AG04450 (cell line): ENCODE measurements around the gene MVD. TPM values are rescaled to one million over a fixed set of nuclear protein-coding genes. Genes with fewer than 3 reads are reported as not detected.

Source experiments
- CTCF ChIA-PET: fragments of 300-600, 350-600 bp; formaldehyde crosslinking; extraction: SDS; loops from one replicate; lab custom pipeline; 2022; ENCODE audit warnings: antibody characterized with exemption, inconsistent platforms; lab: Charles Lee
- POLR2A ChIA-PET: fragments of 350-600 bp; formaldehyde crosslinking; extraction: SDS; loops from one replicate; lab custom pipeline; 2021; ENCODE audit warnings: antibody characterized with exemption, inconsistent platforms; lab: Yijun Ruan, JAX
- DNase-seq: peaks from one replicate; pipeline ENCODE4 v3.0.0-alpha.2; 2011; ENCODE audit warnings: low read depth, low spot score
- H3K27ac ChIP-seq: one replicate; pipeline ENCODE4 v1.5.1; 2012; ENCODE audit warnings: low read depth, low read length, control low read depth
- H3K27me3 ChIP-seq: one replicate; pipeline ENCODE4 v1.6.0; 2012; ENCODE audit warnings: low read length; ENCODE audit not compliant: control insufficient read depth, insufficient read depth
- H3K4me3 ChIP-seq: 2 replicates; pipeline ENCODE4 v1.5.1; 2011; ENCODE audit warnings: mild to moderate bottlenecking, low read depth, low read length, control low read depth
- H3K9me3 ChIP-seq: 2 replicates; pipeline ENCODE4 v1.5.1; 2012; ENCODE audit warnings: low read length; ENCODE audit not compliant: control insufficient read depth, insufficient read depth
- CTCF ChIP-seq: IDR thresholded peaks from 2 replicates; pipeline ENCODE4 v1.5.1; 2011; ENCODE audit warnings: low read depth, low read length, control low read depth, inconsistent platforms
- polyA plus RNA-seq: library from polyadenylated mRNA; depleted of rRNA; stranded (reverse); fragments of >200 nt; gene quantifications from 2 replicates; pipeline ENCODE4 v1.2.3, GENCODE V29; 2011

The MVD gene
- polyA plus RNA-seq, 1 experiment, result 9.1 TPM

- POLR2A ChIA-PET, result no interaction called here
- Histone ChIP-seq H3K9me3 (no peaks in the 10 kb centered on the region), H3K27me3 (no peaks in the 10 kb centered on the region), H3K4me3 (no peak overlapping the region), H3K27ac (no peak overlapping the region)
- DNase-seq, result no peak
- CTCF ChIA-PET, result interaction anchor here (1.8 kb wide), 1 partner anchor 34 kb away, joined by 7 read pairs; no protein-coding TSS in a partner anchor
- TF ChIP-seq CTCF, result no peak
These were observed 40.8 kb upstream of the MVD start for GRCh38 chr16:88703486-88704309.

- H3K27ac ChIP-seq, result no peak overlapping the region
- H3K4me3 ChIP-seq, result no peak overlapping the region
- no peaks in the 10 kb centered on the region for H3K27me3 ChIP-seq
- no peaks in the 10 kb centered on the region for H3K9me3 ChIP-seq
- no peak for TF ChIP-seq CTCF
- ChIA-PET CTCF (interaction anchor here (0.9 to 1.8 kb wide), 2 partner anchors 17 to 35 kb away, joined by 3 to 7 read pairs; no protein-coding TSS in a partner anchor), POLR2A (no interaction called here)
- no peak for DNase-seq
These were observed 39.7 kb upstream of the MVD start for GRCh38 chr16:88702371-88703210.

GRCh38 chr16:88701581-88702370 lies 38.9 kb upstream of the MVD start:
- DNase-seq, result no peak
- Histone ChIP-seq H3K27ac (no peak overlapping the region), H3K9me3 (no peaks in the 10 kb centered on the region), H3K4me3 (no peak overlapping the region), H3K27me3 (no peaks in the 10 kb centered on the region)
- ChIA-PET POLR2A (no interaction called here), CTCF (interaction anchor here (0.9 to 1.8 kb wide), 2 partner anchors 16 to 36 kb away, joined by 3 to 7 read pairs; no protein-coding TSS in a partner anchor)
- TF ChIP-seq CTCF, result no peak

- no peaks in the 10 kb centered on the region for H3K27me3 ChIP-seq
- peak; percentile 46 for DNase-seq
- no peaks in the 10 kb centered on the region for H3K9me3 ChIP-seq
- TF ChIP-seq CTCF, result no peak
- no peak overlapping the region for H3K4me3 ChIP-seq
- ChIA-PET CTCF (no interaction called here), POLR2A (interaction anchor here (1.0 kb wide), 1 partner anchor 131 kb away, joined by 3 read pairs; the partner anchor contains the start of gene ZC3H18)
- peak overlapping the region; percentile 39 for H3K27ac ChIP-seq
These were observed 38.0 kb upstream of the MVD start for GRCh38 chr16:88700636-88701482.
